Measurements from ENCODE around the gene SOS1. TPM values are rescaled to one million over a fixed set of nuclear protein-coding genes. Genes with fewer than 3 reads are reported as not detected.

The SOS1 gene
- total RNA-seq, 1 experiment from 2014 or later, result 8.4 TPM

GRCh38 chr2:39008665-39009064 lies 112.2 kb downstream of the SOS1 start:
- H3K36me3 ChIP-seq (replicated peaks; ENCODE audit: control insufficient read depth, insufficient read depth, low read length), result no peaks in the 10 kb centered on the region; the same call in none of the 2 replicates
- H3K27me3 ChIP-seq (ENCODE audit: control insufficient read depth, insufficient read depth, low read length), result no peaks in the 10 kb centered on the region
- DNase-seq, result no peak
- H3K4me3 ChIP-seq (ENCODE audit: insufficient read depth, low read depth, low read length), result no peak overlapping the region

- Histone ChIP-seq H3K36me3 (replicated peaks; ENCODE audit: control insufficient read depth, insufficient read depth, low read length) (no peaks in the 10 kb centered on the region; the same call in 1 of the 2 replicates), H3K4me3 (ENCODE audit: insufficient read depth, low read depth, low read length) (no peak overlapping the region), H3K27me3 (ENCODE audit: control insufficient read depth, insufficient read depth, low read length) (no peaks in the 10 kb centered on the region)
- DNase-seq, result peak; percentile 6
Measured at GRCh38 chr2:39007875-39008504, 112.9 kb downstream of the SOS1 start.

GRCh38 chr2:39000552-39000951 lies 120.3 kb downstream of the SOS1 start:
- DNase-seq, result no peak
- no peaks in the 10 kb centered on the region; the same call in 1 of the 2 replicates for H3K36me3 ChIP-seq (replicated peaks; ENCODE audit: control insufficient read depth, insufficient read depth, low read length)
- no peaks in the 10 kb centered on the region for H3K27me3 ChIP-seq (ENCODE audit: control insufficient read depth, insufficient read depth, low read length)
- no peak overlapping the region for H3K4me3 ChIP-seq (ENCODE audit: insufficient read depth, low read depth, low read length)

GRCh38 chr2:38997781-38998180 lies 123.1 kb downstream of the SOS1 start:
- no peaks in the 10 kb centered on the region for H3K27me3 ChIP-seq (ENCODE audit: control insufficient read depth, insufficient read depth, low read length)
- DNase-seq, result no peak
- no peak overlapping the region for H3K4me3 ChIP-seq (ENCODE audit: insufficient read depth, low read depth, low read length)
- H3K36me3 ChIP-seq (replicated peaks; ENCODE audit: control insufficient read depth, insufficient read depth, low read length), result peaks cover 3% of the 10 kb centered on the region; the same call in 1 of the 2 replicates

- Histone ChIP-seq H3K36me3 (replicated peaks; ENCODE audit: control insufficient read depth, insufficient read depth, low read length) (peaks cover 3% of the 10 kb centered on the region; the same call in 1 of the 2 replicates), H3K27me3 (ENCODE audit: control insufficient read depth, insufficient read depth, low read length) (no peaks in the 10 kb centered on the region), H3K4me3 (ENCODE audit: insufficient read depth, low read depth, low read length) (no peak overlapping the region)
- no peak for DNase-seq
Measured at GRCh38 chr2:38991899-38992298, 129.0 kb downstream of the SOS1 start.

- Histone ChIP-seq H3K4me3 (ENCODE audit: insufficient read depth, low read depth, low read length) (no peak overlapping the region), H3K27me3 (ENCODE audit: control insufficient read depth, insufficient read depth, low read length) (no peaks in the 10 kb centered on the region), H3K36me3 (replicated peaks; ENCODE audit: control insufficient read depth, insufficient read depth, low read length) (peaks cover 4% of the 10 kb centered on the region)
- DNase-seq, result no peak
Measured at GRCh38 chr2:38988716-38989115, 132.1 kb downstream of the SOS1 start.

GRCh38 chr2:38982498-38982897 lies 138.4 kb downstream of the SOS1 start:
- Histone ChIP-seq H3K4me3 (ENCODE audit: insufficient read depth, low read depth, low read length) (no peak overlapping the region), H3K27me3 (ENCODE audit: control insufficient read depth, insufficient read depth, low read length) (no peaks in the 10 kb centered on the region), H3K36me3 (replicated peaks; ENCODE audit: control insufficient read depth, insufficient read depth, low read length) (peaks cover 4% of the 10 kb centered on the region)
- DNase-seq, result no peak

GRCh38 chr2:38981670-38982357 lies 139.0 kb downstream of the SOS1 start:
- Histone ChIP-seq H3K36me3 (replicated peaks; ENCODE audit: control insufficient read depth, insufficient read depth, low read length) (peaks cover 4% of the 10 kb centered on the region), H3K4me3 (ENCODE audit: insufficient read depth, low read depth, low read length) (no peak overlapping the region), H3K27me3 (ENCODE audit: control insufficient read depth, insufficient read depth, low read length) (no peaks in the 10 kb centered on the region)
- DNase-seq, result no peak

- Histone ChIP-seq H3K27me3 (ENCODE audit: control insufficient read depth, insufficient read depth, low read length) (no peaks in the 10 kb centered on the region), H3K4me3 (ENCODE audit: insufficient read depth, low read depth, low read length) (no peak overlapping the region), H3K36me3 (replicated peaks; ENCODE audit: control insufficient read depth, insufficient read depth, low read length) (peaks cover 4% of the 10 kb centered on the region)
- DNase-seq, result no peak
Measured at GRCh38 chr2:38981003-38981669, 139.7 kb downstream of the SOS1 start.

GRCh38 chr2:38978908-38979307 lies 141.9 kb downstream of the SOS1 start:
- Histone ChIP-seq H3K4me3 (ENCODE audit: insufficient read depth, low read depth, low read length) (no peak overlapping the region), H3K36me3 (replicated peaks; ENCODE audit: control insufficient read depth, insufficient read depth, low read length) (no peaks in the 10 kb centered on the region), H3K27me3 (ENCODE audit: control insufficient read depth, insufficient read depth, low read length) (no peaks in the 10 kb centered on the region)
- no peak for DNase-seq

GRCh38 chr2:38978296-38978903 lies 142.5 kb downstream of the SOS1 start:
- DNase-seq, result no peak
- Histone ChIP-seq H3K36me3 (replicated peaks; ENCODE audit: control insufficient read depth, insufficient read depth, low read length) (no peaks in the 10 kb centered on the region), H3K4me3 (ENCODE audit: insufficient read depth, low read depth, low read length) (no peak overlapping the region), H3K27me3 (ENCODE audit: control insufficient read depth, insufficient read depth, low read length) (no peaks in the 10 kb centered on the region)

- H3K27me3 ChIP-seq (ENCODE audit: control insufficient read depth, insufficient read depth, low read length), result no peaks in the 10 kb centered on the region
- DNase-seq, result no peak
- no peaks in the 10 kb centered on the region for H3K36me3 ChIP-seq (replicated peaks; ENCODE audit: control insufficient read depth, insufficient read depth, low read length)
- H3K4me3 ChIP-seq (ENCODE audit: insufficient read depth, low read depth, low read length), result no peak overlapping the region
Measured at GRCh38 chr2:38977047-38977446, 143.8 kb downstream of the SOS1 start.

- H3K27me3 ChIP-seq (ENCODE audit: control insufficient read depth, insufficient read depth, low read length), result no peaks in the 10 kb centered on the region
- H3K4me3 ChIP-seq (ENCODE audit: insufficient read depth, low read depth, low read length), result no peak overlapping the region
- no peaks in the 10 kb centered on the region for H3K36me3 ChIP-seq (replicated peaks; ENCODE audit: control insufficient read depth, insufficient read depth, low read length)
- DNase-seq, result no peak
Measured at GRCh38 chr2:38975042-38975441, 145.8 kb downstream of the SOS1 start.

GRCh38 chr2:38973266-38973665 lies 147.6 kb downstream of the SOS1 start:
- no peak overlapping the region for H3K4me3 ChIP-seq (ENCODE audit: insufficient read depth, low read depth, low read length)
- DNase-seq, result no peak
- H3K36me3 ChIP-seq (replicated peaks; ENCODE audit: control insufficient read depth, insufficient read depth, low read length), result no peaks in the 10 kb centered on the region
- no peaks in the 10 kb centered on the region for H3K27me3 ChIP-seq (ENCODE audit: control insufficient read depth, insufficient read depth, low read length)

- Histone ChIP-seq H3K27me3 (ENCODE audit: control insufficient read depth, insufficient read depth, low read length) (no peaks in the 10 kb centered on the region), H3K4me3 (ENCODE audit: insufficient read depth, low read depth, low read length) (no peak overlapping the region)
- DNase-seq, result no peak
Measured at GRCh38 chr2:38971377-38971776, 149.5 kb downstream of the SOS1 start.

More at GRCh38 chr2:38971377-38971776, 149.5 kb downstream of the SOS1 start:
- no peaks in the 10 kb centered on the region for H3K36me3 ChIP-seq (replicated peaks; ENCODE audit: control insufficient read depth, insufficient read depth, low read length)
